Epithelial cell of esophagus (primary cell): ENCODE measurements around the gene SORL1.
A peak's percentile ranks its signal among the peaks of the same experiment; 100 is the strongest.

Source experiments
- DNase-seq: peaks from one replicate; pipeline ENCODE4 v3.0.0; 2010; ENCODE audit warnings: low read depth
- H3K4me3 ChIP-seq: 2 replicates; pipeline ENCODE4 v1.5.1; 2011; ENCODE audit warnings: mild to moderate bottlenecking, low read length, control low read depth
- CTCF ChIP-seq: IDR thresholded peaks from 2 replicates; pipeline ENCODE4 v1.5.1; 2011; ENCODE audit warnings: low read depth, mild to moderate bottlenecking, low read length, control low read depth, inconsistent platforms; ENCODE audit not compliant: insufficient read depth; ENCODE audit errors: missing control alignments

SORL1 gene

GRCh38 chr11:121578251-121578976 is 126.3 kb downstream of the SORL1 start:
- DNase-seq: peak; percentile 12
- TF ChIP-seq CTCF: no peak
- no peak overlapping the region for H3K4me3 ChIP-seq

GRCh38 chr11:121580154-121580553 is 128.0 kb downstream of the SORL1 start:
- no peak for DNase-seq
- no peak overlapping the region for H3K4me3 ChIP-seq
- TF ChIP-seq CTCF: no peak

- TF ChIP-seq CTCF: no peak
- no peak overlapping the region for H3K4me3 ChIP-seq
- DNase-seq: no peak
These were observed 129.5 kb downstream of the SORL1 start for GRCh38 chr11:121581607-121582006.

- H3K4me3 ChIP-seq: no peak overlapping the region
- no peak for DNase-seq
- no peak for TF ChIP-seq CTCF
These were observed 130.2 kb downstream of the SORL1 start for GRCh38 chr11:121582296-121582695.

GRCh38 chr11:121583825-121584224 is 131.7 kb downstream of the SORL1 start:
- TF ChIP-seq CTCF: no peak
- DNase-seq: no peak
- no peak overlapping the region for H3K4me3 ChIP-seq

GRCh38 chr11:121586750-121587149 is 134.6 kb downstream of the SORL1 start:
- no peak for TF ChIP-seq CTCF
- DNase-seq: no peak
- H3K4me3 ChIP-seq: no peak overlapping the region

GRCh38 chr11:121587182-121587581 is 135.1 kb downstream of the SORL1 start:
- no peak overlapping the region for H3K4me3 ChIP-seq
- no peak for TF ChIP-seq CTCF
- DNase-seq: no peak
